ENCODE data around the gene HOXB2. TPM values are rescaled to one million over a fixed set of nuclear protein-coding genes. Genes with fewer than 3 reads are reported as not detected.
A peak's percentile ranks its signal among the peaks of the same experiment; 100 is the strongest.

Gene HOXB2
- total and polyA plus RNA-seq, 9 of the 15 experiments (the other 6 are each of a cell fraction or from before 2014, with no cell fraction given): 2.1 to 97.7 (median 21.2) TPM

GRCh38 chr17:48546137-48546923 is 1.4 kb upstream of the HOXB2 start (continued):
- TF ChIP-seq UBTF (IDR thresholded peaks at IDR 0.05; ENCODE audit: borderline replicate concordance in 1 of 2, low read depth in 2 of 2, low read length in 2 of 2) (0 out of 4 replicates have a peak, but pooled peaks of 1 of the 2 experiments have one; percentile 39), NCOA4 (IDR thresholded peaks at IDR 0.05; ENCODE audit: partially characterized antibody) (no peak), ERF (CRISPR knock-in tag; IDR thresholded peaks at IDR 0.05) (0 out of 2 replicates have a peak, but pooled peaks have one; percentile 57), ZSCAN32 (CRISPR knock-in tag; IDR thresholded peaks at IDR 0.05) (0 out of 2 replicates have a peak, but pooled peaks have one; percentile 9), ARID3A (IDR thresholded peaks at IDR 0.05; ENCODE audit: borderline replicate concordance, low read depth, low read length) (peak; percentile 7; the same call in 1 of the 2 replicates), MYC (IDR thresholded peaks at IDR 0.05; ENCODE audit: low read depth, low read length) (no peak), MYC (CRISPR knock-in tag; IDR thresholded peaks at IDR 0.05; ENCODE audit: borderline replicate concordance, low read depth) (no peak; the same call in 1 of the 2 replicates), EP400 (IDR thresholded peaks at IDR 0.05) (no peak; the same call in 1 of the 2 replicates), OTX1 (CRISPR knock-in tag; IDR thresholded peaks at IDR 0.05) (peak; percentile 67), LCOR (CRISPR knock-in tag; IDR thresholded peaks at IDR 0.05) (no peak), ZMIZ1 (IDR thresholded peaks at IDR 0.05; ENCODE audit: low read depth in 2 of 2, low read length in 2 of 2) (peak in 1 of 2 experiments; percentile 65; a peak in 1 of 4 replicates), HDGF (IDR thresholded peaks at IDR 0.05) (peak; percentile 80), SP1 (CRISPR knock-in tag; IDR thresholded peaks at IDR 0.05) (no peak), LARP7 (IDR thresholded peaks at IDR 0.05) (0 out of 2 replicates have a peak, but pooled peaks have one; percentile 50), CXXC5 (CRISPR knock-in tag; IDR thresholded peaks at IDR 0.05) (peak; percentile 5; the same call in 1 of the 2 replicates), CREB3L1 (IDR thresholded peaks at IDR 0.05; ENCODE audit: borderline replicate concordance, low read depth) (no peak)
